H1 (cell line): ENCODE results near the gene OVCH2. TPM values are rescaled to one million over a fixed set of nuclear protein-coding genes. Genes with fewer than 3 reads are reported as not detected.

Experiments
- ATF3 ChIP-seq: IDR thresholded peaks from 2 replicates; pipeline ENCODE4 v1.6.1; 2011; ENCODE audit warnings: low read depth, mild to moderate bottlenecking, low read length; ENCODE audit not compliant: insufficient read depth
- CBX8 ChIP-seq: fragments of 300-800, 300-1000 bp; sonication (generic); IDR thresholded peaks from 2 replicates; pipeline ENCODE4 v1.7.1; 2016; ENCODE audit warnings: low read depth, low read length, borderline replicate concordance
- EGR1 ChIP-seq: IDR thresholded peaks from 2 replicates; pipeline ENCODE4 v1.6.1; 2011; ENCODE audit warnings: low read depth, low read length, borderline replicate concordance
- EP300 ChIP-seq, 2 experiments: IDR thresholded peaks; 1 replicate in 1 of 2; 2 replicates in 1 of 2; pipeline ENCODE4 v1.6.1; 2011 to 2012; ENCODE audit warnings: low read depth in 2 of 2, low read length in 2 of 2, mild to moderate bottlenecking in 2 of 2, borderline replicate concordance in 1 of 2, inconsistent platforms in 1 of 2, moderate library complexity in 1 of 2
- EZH2 ChIP-seq: fragments of 200-600 bp; sonication (generic); IDR thresholded peaks from 2 replicates; pipeline ENCODE4 v1.7.1; 2012; ENCODE audit warnings: low read depth, mild to moderate bottlenecking, moderate library complexity, low read length, inconsistent platforms; ENCODE audit not compliant: severe bottlenecking
- JUND ChIP-seq: IDR thresholded peaks from 2 replicates; pipeline ENCODE4 v1.6.1; 2011; ENCODE audit warnings: mild to moderate bottlenecking, improper control_type of control experiment, low read length
- KDM1A ChIP-seq: fragments of 200-600, 300-600 bp; sonication (generic); IDR thresholded peaks from 2 replicates; pipeline ENCODE4 v1.7.1; 2016; ENCODE audit warnings: mild to moderate bottlenecking, low read length, borderline replicate concordance
- POLR2AphosphoS5 ChIP-seq: IDR thresholded peaks from 2 replicates; pipeline ENCODE4 v1.6.1; 2011; ENCODE audit warnings: low read depth, low read length
- RFX5 ChIP-seq: IDR thresholded peaks from 2 replicates; pipeline ENCODE4 v1.6.1; 2011; ENCODE audit warnings: low read depth, low read length, improper control_type of control experiment, borderline replicate concordance
- SP2 ChIP-seq: IDR thresholded peaks from 2 replicates; pipeline ENCODE4 v1.6.1; 2012; ENCODE audit warnings: mild to moderate bottlenecking, low read length, inconsistent platforms
- SUZ12 ChIP-seq: fragments of 200-600 bp; sonication (generic); IDR thresholded peaks from 2 replicates; pipeline ENCODE4 v1.6.1; 2012; ENCODE audit warnings: mild to moderate bottlenecking, inconsistent platforms, low read length, moderate library complexity, mixed read lengths
- polyA plus RNA-seq, 7 experiments: library from polyadenylated mRNA; depleted of rRNA in 3 of 7; stranded (reverse) in 5 of 7; unstranded in 2 of 7; fragments of >200 nt in 5 of 7; fragments of 200-250 nt in 2 of 7; gene quantifications; 1 replicate in 5 of 7; 2 replicates in 1 of 7; 4 replicates in 1 of 7; pipeline versions ENCODE4 v1.2.1 to v1.2.3, GENCODE V29; 2011 to 2013; ENCODE audit warnings: missing spikeins in 2 of 7, mixed read lengths in 2 of 7
- total RNA-seq: library from RNA; stranded (reverse); fragmentation: NEBNext Ultra II Directional; extraction: Animal tissue kit (Norgen Biotek cat#: 25700); gene quantifications from 2 replicates; pipeline ENCODE4 v1.2.1, GENCODE V29; 2021
- TF ChIP-seq, protein P1 (sequence below): IDR thresholded peaks from 2 replicates; pipeline ENCODE4 v1.6.1; 2012; ENCODE audit warnings: inconsistent platforms

The OVCH2 gene
- total and polyA plus RNA-seq, 2 of the 8 experiments (the other 6 are each of a cell fraction or from before 2014, with no cell fraction given), result 0.03 to 1.1 TPM

GRCh38 chr11:7671347-7672215, 34.7 kb downstream of the OVCH2 start (continued):
- TF ChIP-seq EP300 (IDR thresholded peaks at IDR 0.05; ENCODE audit: borderline replicate concordance in 1 of 2, low read depth in 2 of 2, low read length in 2 of 2) (no peak), KDM1A (no peak), SP2 (no peak), SUZ12 (no peak), RFX5 (no peak), ATF3 (no peak), CBX8 (no peak), EZH2 (no peak), JUND (no peak), EGR1 (no peak), POLR2AphosphoS5 (no peak)
- TF ChIP-seq, protein P1, sequence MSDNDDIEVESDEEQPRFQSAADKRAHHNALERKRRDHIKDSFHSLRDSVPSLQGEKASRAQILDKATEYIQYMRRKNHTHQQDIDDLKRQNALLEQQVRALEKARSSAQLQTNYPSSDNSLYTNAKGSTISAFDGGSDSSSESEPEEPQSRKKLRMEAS, result no peak
- TF ChIP-seq, all 59 proteins: peak for 0
